ENCODE results near the gene BMP6. TPM values are rescaled to one million over a fixed set of nuclear protein-coding genes. Genes with fewer than 3 reads are reported as not detected.
A peak's percentile ranks its signal among the peaks of the same experiment; 100 is the strongest.

The BMP6 gene
- total and polyA plus RNA-seq, 2 of the 8 experiments (the other 6 are each of a cell fraction or from before 2014, with no cell fraction given) = 2.0 to 2.1 TPM

DNA sequence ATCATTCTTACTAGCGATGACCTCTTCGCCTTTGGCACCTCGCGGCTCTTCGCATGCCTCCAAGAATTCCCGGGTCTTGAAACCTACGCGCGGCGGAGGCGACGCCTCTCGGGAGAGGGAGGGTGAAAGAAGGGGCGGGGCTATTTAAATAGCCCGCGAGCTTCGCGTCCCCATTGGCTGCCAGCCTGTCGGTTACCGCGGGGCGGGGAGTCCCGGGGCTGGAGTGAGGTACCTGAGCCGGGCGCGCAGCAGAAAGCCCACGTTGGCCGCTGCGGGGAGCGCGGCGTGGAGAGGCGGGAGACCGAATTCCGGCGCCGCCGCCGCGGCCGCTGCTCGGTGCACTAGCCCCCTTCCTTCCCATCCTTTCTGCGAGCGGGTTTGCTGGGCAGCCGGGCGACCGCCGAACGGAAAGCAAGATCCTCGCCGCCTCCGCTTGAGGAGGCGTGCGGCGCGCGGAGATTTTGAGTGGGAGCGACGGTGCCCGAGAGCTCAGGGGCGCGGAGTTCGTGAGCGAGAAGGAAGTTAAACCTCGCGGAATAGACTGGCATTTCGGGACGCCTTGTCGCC lies at the start of gene BMP6 (continued):
- TF ChIP-seq RBBP5 (IDR thresholded peaks at IDR 0.05; ENCODE audit: borderline replicate concordance, low read depth, low read length) = peak; percentile 75; the same call in 1 of the 2 replicates
- TF ChIP-seq E2F6 (IDR thresholded peaks at IDR 0.05) = peak; percentile 89
- no peak for TF ChIP-seq POLR2A (IDR thresholded peaks at IDR 0.05; ENCODE audit: control extremely low read depth in 1 of 2, low read depth in 2 of 2, low read length in 2 of 2)
- TF ChIP-seq TAF1 (IDR thresholded peaks at IDR 0.05; ENCODE audit: low read depth, low read length) = peak; percentile 26; the same call in 1 of the 2 replicates
- TF ChIP-seq FOSL1 (IDR thresholded peaks at IDR 0.05; ENCODE audit: insufficient read depth, low read depth, low read length) = no peak
- no peak for TF ChIP-seq EP300 (IDR thresholded peaks at IDR 0.05; ENCODE audit: borderline replicate concordance in 1 of 2, low read depth in 2 of 2, low read length in 2 of 2)
- TF ChIP-seq JUN (IDR thresholded peaks at IDR 0.05; ENCODE audit: low read depth, low read length) = no peak
- no peak for TF ChIP-seq CHD1 (IDR thresholded peaks at IDR 0.05; ENCODE audit: low read depth, low read length)
- TF ChIP-seq CHD2 (IDR thresholded peaks at IDR 0.05; ENCODE audit: low read length) = peak; percentile 68
- TF ChIP-seq NRF1 (IDR thresholded peaks at IDR 0.05; ENCODE audit: low read depth, low read length) = no peak
- no peak for TF ChIP-seq BRCA1 (IDR thresholded peaks at IDR 0.05; ENCODE audit: low read depth, low read length)
- TF ChIP-seq GABPA (IDR thresholded peaks at IDR 0.05; ENCODE audit: borderline replicate concordance, insufficient read depth, low read length) = no peak
- TF ChIP-seq SP1 (IDR thresholded peaks at IDR 0.05; ENCODE audit: low read depth, low read length) = peak; percentile 78
- TF ChIP-seq RNF2 (IDR thresholded peaks at IDR 0.05; ENCODE audit: borderline replicate concordance, low read depth, low read length, missing control alignments, poor library complexity, severe bottlenecking) = no peak
- TF ChIP-seq KDM1A (IDR thresholded peaks at IDR 0.05; ENCODE audit: borderline replicate concordance, low read length) = no peak
- no peak for TF ChIP-seq TCF12 (IDR thresholded peaks at IDR 0.05; ENCODE audit: low read depth, low read length)
- peak; percentile 69 for TF ChIP-seq CREB1 (IDR thresholded peaks at IDR 0.05)
- peak; percentile 97 for TF ChIP-seq KDM4A (IDR thresholded peaks at IDR 0.05; ENCODE audit: low read depth, low read length, severe bottlenecking)
- TF ChIP-seq CBX5 (IDR thresholded peaks at IDR 0.05; ENCODE audit: low read depth, low read length) = no peak
- 0 out of 2 replicates have a peak, but pooled peaks have one; percentile 38 for TF ChIP-seq TBP (IDR thresholded peaks at IDR 0.05; ENCODE audit: low read depth, low read length)
- TF ChIP-seq, protein P1, sequence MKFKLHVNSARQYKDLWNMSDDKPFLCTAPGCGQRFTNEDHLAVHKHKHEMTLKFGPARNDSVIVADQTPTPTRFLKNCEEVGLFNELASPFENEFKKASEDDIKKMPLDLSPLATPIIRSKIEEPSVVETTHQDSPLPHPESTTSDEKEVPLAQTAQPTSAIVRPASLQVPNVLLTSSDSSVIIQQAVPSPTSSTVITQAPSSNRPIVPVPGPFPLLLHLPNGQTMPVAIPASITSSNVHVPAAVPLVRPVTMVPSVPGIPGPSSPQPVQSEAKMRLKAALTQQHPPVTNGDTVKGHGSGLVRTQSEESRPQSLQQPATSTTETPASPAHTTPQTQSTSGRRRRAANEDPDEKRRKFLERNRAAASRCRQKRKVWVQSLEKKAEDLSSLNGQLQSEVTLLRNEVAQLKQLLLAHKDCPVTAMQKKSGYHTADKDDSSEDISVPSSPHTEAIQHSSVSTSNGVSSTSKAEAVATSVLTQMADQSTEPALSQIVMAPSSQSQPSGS (IDR thresholded peaks at IDR 0.05; ENCODE audit: low read length) = no peak
- TF ChIP-seq EZH2 (IDR thresholded peaks at IDR 0.05; ENCODE audit: low read depth, low read length, severe bottlenecking) = no peak

Data from H1 (cell line).